GM12801 (cell line): ENCODE measurements around the gene F5.

Experiments
- CTCF ChIP-seq: IDR thresholded peaks from one replicate; pipeline ENCODE4 v1.5.1; 2011; ENCODE audit warnings: control low read depth; ENCODE audit not compliant: insufficient read length; ENCODE audit errors: extremely low read depth

Gene F5

GRCh38 chr1:169488157-169488556 is 98.1 kb downstream of the F5 start:
- no peak for TF ChIP-seq CTCF

GRCh38 chr1:169487561-169487960 is 98.7 kb downstream of the F5 start:
- no peak for TF ChIP-seq CTCF

- TF ChIP-seq CTCF = no peak
These were observed 99.1 kb downstream of the F5 start for GRCh38 chr1:169487133-169487532.

- TF ChIP-seq CTCF = no peak
These were observed 99.8 kb downstream of the F5 start for GRCh38 chr1:169486281-169487051.

GRCh38 chr1:169485431-169486280 is 100.6 kb downstream of the F5 start, which contains the start of gene SLC19A2:
Gene SLC19A2, minus strand, starts transcription at chr1:169485944. Its CDS starts 178 bp downstream, at chr1:169485766.
- no peak for TF ChIP-seq CTCF

GRCh38 chr1:169484683-169485430 is 101.4 kb downstream of the F5 start:
- no peak for TF ChIP-seq CTCF

GRCh38 chr1:169484101-169484500 is 102.2 kb downstream of the F5 start:
- no peak for TF ChIP-seq CTCF
